HL-60 (cell line): ENCODE data around the gene RNH1.
"Not testable (repeated sequence)": the region's sequence is repeated elsewhere in the genome, so short reads cannot be mapped to it uniquely, and the experiment has no call there.

Experiments
- CTCF ChIP-seq: IDR thresholded peaks from one replicate; pipeline ENCODE4 v1.5.1; 2011; ENCODE audit warnings: low read length, control low read depth, inconsistent platforms; ENCODE audit not compliant: insufficient read depth
- POLR2AphosphoS5 ChIP-seq: IDR thresholded peaks from 2 replicates; pipeline ENCODE4 v1.6.1; 2012; ENCODE audit warnings: low read depth
- REST ChIP-seq: IDR thresholded peaks from 2 replicates; pipeline ENCODE4 v1.6.1; 2012; ENCODE audit warnings: low read depth; ENCODE audit not compliant: insufficient replicate concordance

DNA sequence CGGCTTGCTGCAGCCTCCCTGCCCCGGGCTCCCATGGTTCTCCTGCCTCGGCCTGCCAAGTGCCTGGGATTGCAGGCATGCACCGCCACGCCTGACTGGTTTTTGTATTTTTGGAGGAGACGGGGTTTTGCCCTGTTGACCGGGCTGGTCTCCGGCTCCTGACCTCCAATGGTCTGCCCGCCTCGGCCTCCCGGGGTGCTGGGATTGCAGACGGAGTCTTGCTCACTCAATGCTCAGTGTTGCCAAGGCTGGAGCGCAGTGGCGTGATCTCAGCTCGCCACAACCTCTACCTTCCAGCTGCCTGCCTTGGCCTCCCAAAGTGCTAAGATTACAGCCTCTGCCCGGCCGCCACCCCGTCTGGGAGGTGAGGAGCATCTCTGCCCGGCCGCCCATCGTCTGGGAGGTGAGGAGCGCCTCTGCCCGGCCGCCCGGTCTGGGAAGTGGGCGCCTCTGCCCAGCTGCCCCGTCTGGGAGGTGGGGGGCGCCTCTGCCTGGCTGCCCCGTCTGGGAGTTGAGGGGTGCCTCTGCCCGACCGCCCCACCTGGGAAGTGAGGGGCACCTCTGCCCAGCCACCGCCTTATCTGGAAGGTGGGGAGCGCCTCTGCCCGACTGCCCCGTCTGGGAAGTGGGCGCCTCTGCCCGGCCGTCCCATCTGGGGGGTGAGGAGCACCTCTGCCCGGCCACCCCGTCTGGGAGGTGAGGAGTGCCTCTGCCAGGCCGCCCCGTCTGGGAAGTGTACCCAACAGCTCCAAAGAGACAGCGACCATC is 10.1 kb upstream of the RNH1 start:
- not testable (repeated sequence) for TF ChIP-seq CTCF, POLR2AphosphoS5, REST
